Measurements from ENCODE around the gene GDF9. TPM values are rescaled to one million over a fixed set of nuclear protein-coding genes. Genes with fewer than 3 reads are reported as not detected.

GDF9 gene
- total and polyA plus RNA-seq, 2 experiments from 2014 or later: 0.11 to 0.14 TPM

GRCh38 chr5:132907161-132907560, 40.9 kb upstream of the GDF9 start:
- H3F3A ChIP-seq (replicated peaks; ENCODE audit: low read depth): no peaks in the 10 kb centered on the region
- H3K36me3 ChIP-seq (ENCODE audit: insufficient read depth): no peaks in the 10 kb centered on the region
- peaks cover 20% of the 10 kb centered on the region; the same call in 1 of the 2 replicates for H3K79me2 ChIP-seq (replicated peaks; ENCODE audit: insufficient read depth)
- Mint-ChIP-seq H3K27me3 (ENCODE audit: insufficient read depth, low read depth, poor library complexity) (peaks cover 2% of the 10 kb centered on the region), H3K9me3 (no peaks in the 10 kb centered on the region), H3K4me1 (peaks cover 8% of the 10 kb centered on the region; the same call in 2 of the 3 replicates), H3K36me3 (ENCODE audit: low read depth) (peaks cover 7% of the 10 kb centered on the region; the same call in 2 of the 3 replicates), H3K4me3 (no peak overlapping the region), H3K27ac (0 out of 2 replicates have a peak overlapping the region, but pooled peaks have one; percentile 11)
- no peaks in the 10 kb centered on the region for H3K9me2 ChIP-seq (ENCODE audit: insufficient read depth)
- no peak overlapping the region for H3K27ac ChIP-seq (ENCODE audit: low read depth)
- no peak overlapping the region for H2AFZ ChIP-seq
- 0 out of 2 replicates have a peak, but pooled peaks cover 16% of the 10 kb centered on the region for H4K20me1 ChIP-seq (replicated peaks; ENCODE audit: insufficient read depth)
- H3K27me3 ChIP-seq (ENCODE audit: insufficient read depth): no peaks in the 10 kb centered on the region
- no peak overlapping the region for H3K4me3 ChIP-seq
- ATAC-seq (no peak), DNase-seq (ENCODE audit: low spot score) (no peak)
- no peaks in the 10 kb centered on the region for H3K4me1 ChIP-seq (ENCODE audit: insufficient read depth)
- no peak overlapping the region for H3K4me2 ChIP-seq
- TF ChIP-seq REST (IDR thresholded peaks at IDR 0.05; ENCODE audit: unreplicated experiment) (no peak), ETS1 (IDR thresholded peaks at IDR 0.05) (no peak), EZH2phosphoT487 (IDR thresholded peaks at IDR 0.05; ENCODE audit: unreplicated experiment) (no peak)

DNA sequence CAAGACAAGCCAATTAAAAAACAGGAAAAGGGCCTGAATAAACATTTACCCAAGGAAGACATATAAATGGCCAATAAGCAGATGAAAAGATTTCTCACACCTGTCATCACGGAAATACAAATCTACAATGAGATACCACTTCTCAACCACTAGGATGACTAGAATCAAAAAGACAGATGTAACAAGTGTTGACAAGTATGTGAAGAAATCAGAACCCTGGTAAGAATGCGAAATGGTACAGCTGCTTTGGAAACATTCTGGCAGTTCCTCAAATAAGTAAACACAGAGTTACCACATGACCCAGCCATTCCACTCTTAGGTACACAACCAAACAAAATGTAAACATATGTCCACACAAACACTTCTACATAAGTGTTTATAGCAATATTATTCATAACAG, 39.7 kb upstream of the GDF9 start:
- H3F3A ChIP-seq (replicated peaks; ENCODE audit: low read depth): no peaks in the 10 kb centered on the region
- Mint-ChIP-seq H3K36me3 (ENCODE audit: low read depth) (peaks cover 2% of the 10 kb centered on the region; the same call in 1 of the 3 replicates), H3K4me3 (no peak overlapping the region), H3K9me3 (no peaks in the 10 kb centered on the region), H3K27ac (no peak overlapping the region), H3K27me3 (ENCODE audit: insufficient read depth, low read depth, poor library complexity) (peaks cover 2% of the 10 kb centered on the region), H3K4me1 (peaks cover 8% of the 10 kb centered on the region; the same call in 2 of the 3 replicates)
- ATAC-seq (no peak), DNase-seq (ENCODE audit: low spot score) (peak; percentile 32)
- no peaks in the 10 kb centered on the region for H3K36me3 ChIP-seq (ENCODE audit: insufficient read depth)
- peaks cover 18% of the 10 kb centered on the region; the same call in 1 of the 2 replicates for H3K79me2 ChIP-seq (replicated peaks; ENCODE audit: insufficient read depth)
- H3K4me2 ChIP-seq: no peak overlapping the region
- no peaks in the 10 kb centered on the region for H3K4me1 ChIP-seq (ENCODE audit: insufficient read depth)
- no peak overlapping the region for H3K4me3 ChIP-seq
- no peak overlapping the region for H3K27ac ChIP-seq (ENCODE audit: low read depth)
- no peaks in the 10 kb centered on the region for H3K27me3 ChIP-seq (ENCODE audit: insufficient read depth)
- 0 out of 2 replicates have a peak, but pooled peaks cover 16% of the 10 kb centered on the region for H4K20me1 ChIP-seq (replicated peaks; ENCODE audit: insufficient read depth)
- H3K9me2 ChIP-seq (ENCODE audit: insufficient read depth): no peaks in the 10 kb centered on the region
- no peak overlapping the region for H2AFZ ChIP-seq
- TF ChIP-seq ZNF462 (CRISPR knock-in tag; IDR thresholded peaks at IDR 0.05) (no peak), ZNF331 (CRISPR knock-in tag; IDR thresholded peaks at IDR 0.05; ENCODE audit: low read depth) (no peak), STAT1 (IDR thresholded peaks at IDR 0.05; ENCODE audit: unreplicated experiment) (no peak), CTCF (conservative IDR thresholded peaks at IDR 0.05; ENCODE audit: low read depth in 2 of 2) (no peak)
